ENCODE data around the gene IL18BP.

IL18BP gene

GRCh38 chr11:71996517-71996916, 2.2 kb upstream of the IL18BP start:
- DNase-seq (ENCODE audit: extremely low read depth in 1 of 2, low read depth in 1 of 2), result no peak

GRCh38 chr11:71996946-71997345, 1.8 kb upstream of the IL18BP start:
- no peak for DNase-seq (ENCODE audit: extremely low read depth in 1 of 2, low read depth in 1 of 2)

GRCh38 chr11:71997594-71997993, 1.1 kb upstream of the IL18BP start:
- no peak for DNase-seq (ENCODE audit: extremely low read depth in 1 of 2, low read depth in 1 of 2)

GRCh38 chr11:71998061-71998460, 648 bp upstream of the IL18BP start:
- no peak for DNase-seq (ENCODE audit: extremely low read depth in 1 of 2, low read depth in 1 of 2)

GRCh38 chr11:71999362-71999761, 653 bp downstream of the IL18BP start:
- no peak for DNase-seq (ENCODE audit: extremely low read depth in 1 of 2, low read depth in 1 of 2)

- no peak for DNase-seq (ENCODE audit: extremely low read depth in 1 of 2, low read depth in 1 of 2)
Measured at GRCh38 chr11:71999798-72000197, 1.1 kb downstream of the IL18BP start.

GRCh38 chr11:72000202-72000867, 1.6 kb downstream of the IL18BP start:
- DNase-seq (ENCODE audit: extremely low read depth in 1 of 2, low read depth in 1 of 2), result no peak

GRCh38 chr11:72001285-72001684, 2.6 kb downstream of the IL18BP start:
- no peak for DNase-seq (ENCODE audit: extremely low read depth in 1 of 2, low read depth in 1 of 2)

- no peak for DNase-seq (ENCODE audit: extremely low read depth in 1 of 2, low read depth in 1 of 2)
Measured at GRCh38 chr11:72001834-72002591, 3.3 kb downstream of the IL18BP start.

GRCh38 chr11:72002841-72003775, 4.4 kb downstream of the IL18BP start:
- no peak for DNase-seq (ENCODE audit: extremely low read depth in 1 of 2, low read depth in 1 of 2)

- no peak for DNase-seq (ENCODE audit: extremely low read depth in 1 of 2, low read depth in 1 of 2)
Measured at GRCh38 chr11:72003776-72004171, 5.1 kb downstream of the IL18BP start.

GRCh38 chr11:72004515-72005346, 6.0 kb downstream of the IL18BP start:
- DNase-seq (ENCODE audit: extremely low read depth in 1 of 2, low read depth in 1 of 2), result no peak

- DNase-seq (ENCODE audit: extremely low read depth in 1 of 2, low read depth in 1 of 2), result no peak
Measured at GRCh38 chr11:72005347-72006260, 6.9 kb downstream of the IL18BP start.

- no peak for DNase-seq (ENCODE audit: extremely low read depth in 1 of 2, low read depth in 1 of 2)
Measured at GRCh38 chr11:72006309-72007088, 7.8 kb downstream of the IL18BP start.

- no peak for DNase-seq (ENCODE audit: extremely low read depth in 1 of 2, low read depth in 1 of 2)
Measured at GRCh38 chr11:72007089-72007476, 8.4 kb downstream of the IL18BP start.

GRCh38 chr11:72007587-72007986, 8.9 kb downstream of the IL18BP start:
- no peak for DNase-seq (ENCODE audit: extremely low read depth in 1 of 2, low read depth in 1 of 2)

- DNase-seq (ENCODE audit: extremely low read depth in 1 of 2, low read depth in 1 of 2), result no peak
Measured at GRCh38 chr11:72008728-72009127, 10.0 kb downstream of the IL18BP start.

- no peak for DNase-seq (ENCODE audit: extremely low read depth in 1 of 2, low read depth in 1 of 2)
Measured at GRCh38 chr11:72009156-72009555, 10.4 kb downstream of the IL18BP start.
